GM23338 (cell line): ENCODE measurements around the gene HORMAD2. TPM values are rescaled to one million over a fixed set of nuclear protein-coding genes. Genes with fewer than 3 reads are reported as not detected.

Source experiments
- ATAC-seq: fragments of 200-7000 bp; cut with Tn5 transposase; 3 replicates; pipeline ENCODE4 v1.9.1; 2020
- DNase-seq: peaks from one replicate; pipeline ENCODE4 v3.0.0-alpha.2; 2015; ENCODE audit warnings: low spot score
- H2AFZ ChIP-seq: fragments of 200-600 bp; sonication (generic); 2 replicates; pipeline ENCODE4 v1.8.0; 2016; ENCODE audit warnings: antibody characterized with exemption, mild to moderate bottlenecking, moderate library complexity
- H3F3A ChIP-seq: fragments of 200-600 bp; sonication (generic); replicated peaks from 2 replicates; pipeline ENCODE4 v1.8.0; 2017; ENCODE audit warnings: antibody characterized with exemption, mixed run types, low read depth
- H3K27ac ChIP-seq: fragments of 200-600 bp; sonication (generic); 2 replicates; pipeline ENCODE4 v1.6.1; 2016; ENCODE audit warnings: low read depth
- H3K27me3 ChIP-seq: fragments of 200-600 bp; sonication (generic); 2 replicates; pipeline ENCODE4 v1.8.0; 2016; ENCODE audit warnings: mild to moderate bottlenecking, mixed run types, moderate library complexity; ENCODE audit not compliant: insufficient read depth
- H3K36me3 ChIP-seq: fragments of 200-600 bp; sonication (generic); 2 replicates; pipeline ENCODE4 v1.8.0; 2016; ENCODE audit warnings: mild to moderate bottlenecking; ENCODE audit not compliant: insufficient read depth
- H3K4me1 ChIP-seq: fragments of 200-600 bp; sonication (generic); 2 replicates; pipeline ENCODE4 v1.8.0; 2016; ENCODE audit warnings: mild to moderate bottlenecking, moderate library complexity; ENCODE audit not compliant: insufficient read depth
- H3K4me2 ChIP-seq: fragments of 200-600 bp; sonication (generic); 2 replicates; pipeline ENCODE4 v1.7.1; 2017; ENCODE audit warnings: mixed run types
- H3K4me3 ChIP-seq: fragments of 200-600 bp; sonication (generic); 2 replicates; pipeline ENCODE4 v1.6.1; 2016; ENCODE audit warnings: mixed run types
- H3K79me2 ChIP-seq: fragments of 200-600 bp; sonication (generic); replicated peaks from 2 replicates; pipeline ENCODE4 v1.8.0; 2017; ENCODE audit warnings: mild to moderate bottlenecking; ENCODE audit not compliant: insufficient read depth
- H3K9me2 ChIP-seq: fragments of 200-600 bp; sonication (generic); 2 replicates; pipeline ENCODE4 v1.8.0; 2017; ENCODE audit not compliant: insufficient read depth
- H4K20me1 ChIP-seq: fragments of 200-600 bp; sonication (generic); replicated peaks from 2 replicates; pipeline ENCODE4 v1.8.0; 2017; ENCODE audit warnings: mild to moderate bottlenecking; ENCODE audit not compliant: insufficient read depth
- H3K27ac Mint-ChIP-seq: 2 replicates; pipeline ENCODE4 v1.8.0; 2020; ENCODE audit warnings: inconsistent platforms, mild to moderate bottlenecking, moderate library complexity, mixed read lengths
- H3K27me3 Mint-ChIP-seq: 3 replicates; pipeline ENCODE4 v1.8.0; 2022; ENCODE audit warnings: low read depth, mild to moderate bottlenecking, moderate library complexity, mixed read lengths, inconsistent platforms; ENCODE audit not compliant: insufficient read depth, poor library complexity
- H3K36me3 Mint-ChIP-seq: 3 replicates; pipeline ENCODE4 v1.8.0; 2021; ENCODE audit warnings: low read depth, mild to moderate bottlenecking, inconsistent platforms, moderate library complexity, mixed read lengths
- H3K4me1 Mint-ChIP-seq: 3 replicates; pipeline ENCODE4 v1.8.0; 2020; ENCODE audit warnings: mild to moderate bottlenecking, inconsistent platforms, mixed read lengths
- H3K4me3 Mint-ChIP-seq: 3 replicates; pipeline ENCODE4 v1.8.0; 2021; ENCODE audit warnings: moderate library complexity, mild to moderate bottlenecking, inconsistent platforms, mixed read lengths
- H3K9me3 Mint-ChIP-seq: 3 replicates; pipeline ENCODE4 v1.8.0; 2020; ENCODE audit warnings: moderate library complexity, mild to moderate bottlenecking, inconsistent platforms, mixed read lengths
- CREB1 ChIP-seq: fragments of 250-450 bp; sonication (Bioruptor Pico); IDR thresholded peaks from 2 replicates; pipeline ENCODE4 v1.5.0; 2020; ENCODE audit warnings: low read depth, mild to moderate bottlenecking, moderate library complexity
- CTCF ChIP-seq, 2 experiments: fragments of 200-600 bp in 1 of 2; sonication (generic) in 1 of 2; conservative IDR thresholded peaks; 2 replicates each; pipeline versions ENCODE4 v1.5.1 to v1.6.1; 2016 to 2017; ENCODE audit warnings: antibody characterized with exemption in 2 of 2, low read depth in 2 of 2, mild to moderate bottlenecking in 2 of 2, moderate library complexity in 1 of 2
- ETS1 ChIP-seq: IDR thresholded peaks from 2 replicates; pipeline ENCODE4 v1.6.1; 2016; ENCODE audit warnings: antibody characterized with exemption
- EZH2 ChIP-seq: fragments of 200-600 bp; sonication (generic); IDR thresholded peaks from one replicate; pipeline ENCODE4 v1.8.0; 2017; ENCODE audit warnings: antibody characterized with exemption, mild to moderate bottlenecking, low read depth; ENCODE audit not compliant: unreplicated experiment
- EZH2phosphoT487 ChIP-seq: fragments of 200-600 bp; sonication (generic); IDR thresholded peaks from one replicate; pipeline ENCODE4 v1.8.1; 2018; ENCODE audit warnings: antibody characterized with exemption; ENCODE audit not compliant: unreplicated experiment
- JUNB ChIP-seq: IDR thresholded peaks from one replicate; pipeline ENCODE4 v1.6.1; 2016; ENCODE audit warnings: antibody characterized with exemption; ENCODE audit not compliant: unreplicated experiment
- NANOG ChIP-seq: IDR thresholded peaks from 2 replicates; pipeline ENCODE4 v1.6.1; 2016; ENCODE audit warnings: antibody characterized with exemption, borderline replicate concordance
- POLR2AphosphoS5 ChIP-seq: IDR thresholded peaks from 2 replicates; pipeline ENCODE4 v1.6.1; 2016; ENCODE audit warnings: antibody characterized with exemption, low read depth
- STAT1 ChIP-seq: IDR thresholded peaks from one replicate; pipeline ENCODE4 v1.6.1; 2016; ENCODE audit warnings: antibody characterized with exemption; ENCODE audit not compliant: unreplicated experiment
- ZNF331 ChIP-seq: fragments of 250-450 bp; sonication (Bioruptor Pico); IDR thresholded peaks from 2 replicates; pipeline ENCODE4 v1.5.0; 2020; ENCODE audit warnings: low read depth, mild to moderate bottlenecking, moderate library complexity
- ZNF462 ChIP-seq: fragments of 250-450 bp; sonication (Bioruptor Pico); IDR thresholded peaks from 2 replicates; pipeline ENCODE4 v1.5.0; 2020; ENCODE audit warnings: mild to moderate bottlenecking, moderate library complexity
- polyA plus RNA-seq: library from polyadenylated mRNA; unstranded; fragments of >200 nt; fragmentation: Nextera tagmentation; extraction: Ambion mirVana; gene quantifications from 2 replicates; pipeline ENCODE4 v1.2.1, GENCODE V29; 2016
- total RNA-seq: library from RNA; depleted of rRNA; stranded (reverse); fragments of >200 nt; shearing (Covaris generic); gene quantifications from 2 replicates; pipeline ENCODE4 v1.2.3, GENCODE V29; 2014

The HORMAD2 gene
- total and polyA plus RNA-seq, 2 experiments from 2014 or later = 0.40 TPM; not detected in 1

- TF ChIP-seq CTCF (conservative IDR thresholded peaks at IDR 0.05; ENCODE audit: low read depth in 2 of 2) (no peak), POLR2AphosphoS5 (no peak), NANOG (no peak)
These were observed 9.4 kb downstream of the HORMAD2 start (continued) for GRCh38 chr22:30089655-30089974.

- DNase-seq (no peak), ATAC-seq (no peak)
- H2AFZ ChIP-seq = no peak overlapping the region
- no peak overlapping the region for H3K4me2 ChIP-seq
- H3K79me2 ChIP-seq = no peaks in the 10 kb centered on the region
- TF ChIP-seq ZNF331 (no peak), CREB1 (CRISPR knock-in tag) (no peak), ZNF462 (no peak), CTCF (conservative IDR thresholded peaks at IDR 0.05; ENCODE audit: low read depth in 2 of 2) (no peak), STAT1 (no peak), NANOG (no peak), POLR2AphosphoS5 (no peak), ETS1 (no peak), EZH2 (no peak), JUNB (no peak), EZH2phosphoT487 (no peak)
- no peaks in the 10 kb centered on the region for H3F3A ChIP-seq
- Mint-ChIP-seq H3K27ac (no peak overlapping the region), H3K4me1 (no peaks in the 10 kb centered on the region), H3K4me3 (no peak overlapping the region), H3K36me3 (peaks cover 3% of the 10 kb centered on the region; the same call in 1 of the 3 replicates), H3K27me3 (no peaks in the 10 kb centered on the region), H3K9me3 (peaks cover 24% of the 10 kb centered on the region; the same call in 2 of the 3 replicates)
- H3K27ac ChIP-seq = no peak overlapping the region
- no peaks in the 10 kb centered on the region for H4K20me1 ChIP-seq
- peaks cover 15% of the 10 kb centered on the region for H3K36me3 ChIP-seq
- no peaks in the 10 kb centered on the region for H3K27me3 ChIP-seq
- H3K9me2 ChIP-seq = no peaks in the 10 kb centered on the region
- no peak overlapping the region for H3K4me3 ChIP-seq
- H3K4me1 ChIP-seq = no peaks in the 10 kb centered on the region
These were observed 12.4 kb downstream of the HORMAD2 start for GRCh38 chr22:30092686-30093085.
